HG02623 (cell line): Measurements from ENCODE around the gene ZNF680.
"Not testable (repeated sequence)": the region's sequence is repeated elsewhere in the genome, so short reads cannot be mapped to it uniquely, and the experiment has no call there.

Experiments
- ATAC-seq: cut with Tn5 transposase; IDR thresholded peaks from one replicate; pipeline ENCODE4 v1.9.1; 2021; ENCODE audit warnings: moderate library complexity; ENCODE audit not compliant: unreplicated experiment

The ZNF680 gene

DNA sequence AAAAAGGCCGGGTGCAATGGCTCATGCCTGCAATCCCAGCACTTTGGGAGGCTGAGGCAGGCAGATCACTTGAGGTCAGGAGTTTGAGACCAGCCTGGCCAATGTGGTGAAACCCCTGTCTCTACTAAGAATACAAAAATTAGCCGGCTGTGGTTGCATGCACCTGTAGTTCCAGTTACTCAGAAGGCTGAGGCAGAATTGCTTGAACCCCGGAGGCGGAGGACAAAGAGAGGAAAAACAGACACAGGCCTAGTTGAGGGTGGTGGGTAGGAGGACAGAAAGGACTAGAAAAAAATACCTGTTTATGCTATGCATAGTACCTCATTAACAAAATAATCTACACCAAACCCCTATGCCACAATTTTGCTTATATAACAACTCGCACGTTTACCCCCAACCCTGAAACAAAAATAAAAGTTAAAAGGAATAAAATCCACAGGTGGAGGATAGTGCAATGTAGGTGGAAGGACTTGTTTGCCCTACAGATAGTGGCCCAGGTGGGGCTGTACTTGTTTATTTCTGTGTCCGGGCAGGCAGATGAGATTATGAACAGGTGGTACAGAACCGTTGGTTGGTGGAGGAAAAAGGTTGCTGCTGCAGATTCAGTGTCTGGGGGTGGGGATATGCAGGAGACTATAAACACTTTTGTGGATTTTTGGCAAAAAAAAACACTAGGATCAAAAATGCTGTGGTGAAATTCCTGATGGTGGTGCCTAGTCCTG lies 5.1 kb downstream of the ZNF680 start:
- ATAC-seq = no peak

DNA sequence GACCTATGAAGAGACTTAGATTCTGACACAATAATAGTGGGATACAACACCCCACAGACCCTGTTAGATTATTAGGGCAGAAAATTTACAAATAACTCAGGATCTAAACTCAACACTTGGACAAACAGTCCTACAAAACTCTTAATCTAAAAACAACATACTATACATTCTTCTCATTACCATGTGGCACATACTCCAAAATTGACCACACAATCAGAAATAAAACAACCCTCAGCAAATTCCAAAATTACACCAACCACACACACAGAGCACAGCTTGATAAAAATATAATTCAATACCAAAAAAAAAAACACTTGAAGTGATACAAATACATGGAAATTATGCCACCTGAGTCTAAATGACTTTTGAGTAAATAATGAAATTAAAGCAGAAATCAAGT lies 7.8 kb downstream of the ZNF680 start:
- no peak for ATAC-seq

DNA sequence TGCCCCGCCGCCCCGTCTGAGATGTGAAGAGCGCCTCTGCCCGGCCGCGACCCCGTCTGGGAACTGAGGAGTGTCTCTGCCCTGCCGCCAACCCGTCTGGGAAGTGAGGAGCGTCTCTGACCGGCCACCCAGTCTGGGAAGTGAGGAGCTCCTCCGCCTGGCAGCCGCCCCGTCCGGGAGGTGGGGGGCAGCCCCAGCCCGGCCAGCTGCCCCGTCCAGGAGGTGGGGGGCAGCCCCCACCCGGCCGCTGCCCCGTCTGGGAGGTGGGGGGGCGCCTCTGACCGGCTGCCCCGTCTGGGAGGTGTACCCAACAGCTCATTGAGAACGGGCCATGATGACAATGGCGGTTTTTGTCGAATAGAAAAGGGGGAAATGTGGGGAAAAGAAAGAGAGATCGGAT lies 8.7 kb downstream of the ZNF680 start:
- not testable (repeated sequence) for ATAC-seq

DNA sequence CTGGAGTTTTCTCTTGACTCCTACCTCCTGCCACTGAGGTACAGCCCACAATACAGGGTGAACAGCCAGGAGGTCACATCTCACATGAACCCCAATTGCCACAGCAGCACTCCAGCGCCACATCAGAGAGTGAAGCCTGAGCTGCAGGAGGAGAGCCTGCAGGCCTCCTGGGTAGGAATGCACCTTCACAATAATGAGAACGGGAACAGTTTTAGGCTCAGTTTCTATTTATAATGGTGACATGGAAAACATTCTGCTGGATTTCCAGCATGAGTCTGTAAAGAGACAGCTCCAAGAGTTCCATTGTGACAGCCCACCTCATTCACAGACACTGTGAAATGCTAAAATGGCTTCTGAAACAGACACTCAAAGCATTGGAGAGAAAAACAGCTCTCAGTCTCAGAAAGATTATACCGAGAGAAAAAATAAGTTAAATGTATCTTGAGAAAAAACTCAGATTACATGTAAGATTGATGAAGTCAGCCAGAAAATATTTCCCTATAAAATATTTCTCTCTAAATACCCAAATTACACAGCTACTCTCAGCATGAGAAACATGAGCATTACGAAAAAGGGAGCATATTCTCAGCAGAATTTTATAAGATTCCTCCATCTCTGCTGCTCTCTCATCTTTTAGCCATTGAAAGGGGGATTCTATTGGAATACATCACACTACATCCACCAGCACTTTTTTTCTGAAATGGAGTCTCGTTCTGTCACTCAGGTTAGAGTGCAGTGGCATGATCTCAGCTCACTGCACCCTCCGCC lies 11.3 kb downstream of the ZNF680 start:
- no peak for ATAC-seq

DNA sequence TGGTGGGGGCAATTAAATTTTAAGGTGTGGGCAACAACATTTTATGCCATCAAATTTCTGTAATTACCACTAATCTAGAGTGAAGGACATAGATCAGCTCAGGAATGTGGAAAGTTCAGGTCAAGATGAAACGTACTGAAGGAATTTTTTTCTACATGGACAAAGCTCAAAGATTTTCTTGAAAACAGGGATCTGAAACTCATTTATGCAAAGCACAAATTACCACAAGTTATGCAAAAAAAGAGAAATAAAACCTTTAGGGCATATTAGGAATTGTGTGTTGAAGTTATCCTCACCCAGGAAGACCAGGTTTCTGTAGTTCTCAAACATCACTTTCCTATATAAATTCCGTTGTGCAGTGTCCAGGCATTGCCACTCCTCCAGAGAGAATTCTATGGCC lies 18.9 kb downstream of the ZNF680 start:
- ATAC-seq = no peak

DNA sequence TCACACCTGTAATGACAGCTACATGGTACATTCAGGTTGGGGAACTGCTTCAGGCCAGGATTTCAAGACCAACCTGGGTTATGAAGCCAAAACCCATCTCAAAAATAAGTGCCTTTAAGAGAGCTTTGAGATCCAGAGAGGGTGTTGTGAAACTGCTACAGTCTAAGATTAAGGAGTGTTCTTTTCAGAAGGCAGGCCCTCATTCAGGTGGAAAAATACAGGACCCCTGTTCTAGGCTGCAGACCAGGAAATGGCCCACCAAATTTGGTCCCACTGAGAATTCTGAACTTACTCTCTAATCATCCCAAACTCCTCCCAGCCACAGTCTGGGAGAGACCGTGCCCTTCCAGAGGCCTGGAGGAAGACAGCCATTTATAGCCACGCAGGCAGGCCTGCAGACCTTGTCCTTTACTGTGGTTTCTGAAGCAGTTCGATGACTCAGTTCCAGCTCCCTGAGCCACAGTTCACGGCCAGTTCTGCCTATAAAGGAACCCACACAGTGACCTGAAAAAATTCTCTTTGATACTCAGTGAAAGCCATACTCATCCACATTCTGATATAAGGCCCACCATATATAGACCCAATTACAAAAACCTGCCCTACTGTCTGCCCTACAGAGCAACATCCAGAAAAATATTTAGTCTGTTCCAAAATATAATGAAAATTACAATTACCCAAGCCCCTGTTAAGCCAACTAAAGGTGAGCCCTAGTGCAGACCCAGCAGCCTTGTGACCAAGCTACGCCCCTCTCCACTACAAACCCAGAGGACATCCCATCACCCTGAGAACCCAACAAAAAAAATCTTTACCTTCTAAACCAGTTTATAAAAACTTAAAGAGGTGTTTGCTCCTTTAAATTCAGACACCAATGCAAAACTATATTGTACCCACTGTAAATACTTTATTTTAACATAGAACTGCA lies 21.2 kb downstream of the ZNF680 start:
- no peak for ATAC-seq

DNA sequence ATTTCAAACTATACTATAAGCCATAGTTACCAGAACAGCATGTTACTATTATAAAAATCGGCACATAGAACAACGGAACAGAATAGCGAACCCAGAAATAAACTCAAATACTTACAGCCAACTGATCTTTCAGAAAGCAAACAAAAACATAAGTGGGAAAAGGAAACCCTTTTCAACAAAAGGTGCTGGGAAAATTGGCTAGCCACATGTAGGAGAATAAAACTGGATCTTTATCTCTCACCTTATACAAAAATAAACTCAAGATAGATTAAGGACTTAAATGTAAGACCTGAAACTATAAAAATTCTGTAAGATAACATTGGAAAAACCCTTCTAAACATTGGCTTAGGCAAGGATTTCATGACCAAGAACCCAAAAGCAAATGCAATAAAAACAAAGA lies 29.1 kb downstream of the ZNF680 start:
- no peak for ATAC-seq

DNA sequence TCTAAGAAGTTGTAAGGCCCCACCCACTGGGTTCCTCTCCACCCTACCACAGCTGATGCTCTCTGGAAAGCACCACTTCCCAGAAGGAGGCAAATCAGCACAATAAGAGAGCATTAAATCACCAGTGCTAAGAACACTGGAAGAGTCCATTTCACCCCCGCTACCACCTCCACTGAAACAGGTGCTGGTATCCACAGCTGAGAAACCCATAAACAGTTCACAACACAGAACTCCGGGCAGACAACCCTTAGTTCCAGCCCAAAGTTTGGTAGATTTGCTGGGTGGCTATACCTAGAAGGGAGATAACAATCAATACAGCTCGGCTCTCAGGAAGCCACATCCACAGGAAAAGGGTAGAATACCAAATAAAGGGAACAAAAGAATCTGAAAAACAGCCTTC lies 34.1 kb downstream of the ZNF680 start:
- ATAC-seq = no peak

DNA sequence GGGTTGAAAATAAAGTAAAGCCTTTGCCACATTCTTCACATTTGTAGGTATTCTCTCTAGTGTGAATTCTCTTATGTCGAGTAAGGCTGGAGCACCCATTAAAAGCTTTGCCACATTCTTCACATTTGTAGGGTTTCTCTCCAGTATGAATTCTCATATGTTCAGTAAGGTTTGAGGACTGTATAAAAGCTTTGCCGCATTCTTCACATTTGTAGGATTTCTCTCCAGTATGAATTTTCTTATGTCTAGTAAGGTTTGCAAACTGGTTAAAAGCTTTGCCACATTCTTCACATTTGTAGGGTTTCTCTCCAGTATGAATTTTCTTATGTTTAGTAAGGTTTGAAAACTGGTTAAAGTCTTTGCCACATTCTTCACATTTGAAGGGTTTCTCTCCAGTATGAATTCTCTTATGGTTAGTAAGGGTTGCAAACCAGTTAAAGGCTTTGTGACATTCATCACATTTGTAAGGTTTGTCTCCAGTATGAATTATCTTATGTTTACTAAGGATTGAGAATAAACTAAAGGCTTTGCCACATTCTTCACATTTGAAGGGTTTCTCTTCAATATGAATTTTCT lies 41.4 kb downstream of the ZNF680 start:
- no peak for ATAC-seq

DNA sequence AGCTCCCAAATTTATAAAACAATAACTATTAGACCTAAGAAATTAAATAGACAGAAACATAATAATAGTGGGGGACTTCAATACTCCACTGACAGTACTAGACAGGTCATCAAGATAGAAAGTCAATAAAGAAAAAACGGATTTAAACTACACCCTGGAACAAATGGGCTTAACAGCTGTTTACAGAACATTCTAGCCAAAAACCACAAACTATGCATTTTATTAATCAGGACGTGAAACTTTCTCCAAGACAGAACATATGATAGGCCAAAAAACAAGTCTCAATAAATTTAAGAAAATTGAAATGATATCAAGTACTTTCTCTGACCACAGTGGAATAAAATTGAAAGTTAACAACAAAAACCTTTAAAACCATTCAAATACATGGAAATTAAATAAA lies 46.4 kb downstream of the ZNF680 start:
- ATAC-seq = no peak

DNA sequence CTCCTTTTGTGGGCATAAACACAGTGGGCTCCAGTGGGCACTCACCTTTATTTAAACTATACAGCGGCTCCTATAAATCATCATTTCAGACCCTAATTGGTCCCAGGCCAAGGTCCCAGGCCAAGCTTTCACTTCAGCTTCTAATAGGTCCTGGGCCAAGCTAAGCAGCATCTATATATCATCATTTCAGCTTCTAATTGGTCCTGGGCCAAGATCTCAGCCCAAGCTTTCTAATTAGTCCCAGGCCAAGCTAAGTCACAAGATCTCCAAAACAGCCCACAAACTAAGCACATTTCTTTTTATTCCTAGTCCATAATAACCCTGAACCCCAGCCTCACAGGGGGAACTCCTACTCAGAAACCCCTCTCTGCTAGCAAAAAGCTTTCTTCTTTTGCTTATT lies 47.1 kb downstream of the ZNF680 start:
- ATAC-seq = no peak

DNA sequence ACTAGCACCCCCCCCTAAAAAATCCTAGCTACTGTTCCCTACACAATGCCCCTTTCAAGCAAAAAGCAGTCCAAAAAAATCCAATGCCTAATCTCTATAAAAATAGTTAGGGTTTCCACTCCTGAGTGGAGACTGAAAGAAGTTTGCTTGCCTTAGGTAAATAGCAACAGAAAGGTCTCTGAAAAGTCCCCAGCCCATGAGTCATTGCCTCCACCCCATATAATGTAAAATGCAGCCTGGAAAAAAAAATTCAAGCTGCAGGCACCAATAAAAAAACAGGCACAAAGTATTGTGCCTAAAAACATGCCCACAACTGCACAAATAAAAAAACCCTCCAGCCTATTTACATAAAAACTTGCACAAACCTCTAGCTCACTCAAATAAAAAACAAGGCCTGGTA lies 47.5 kb downstream of the ZNF680 start:
- no peak for ATAC-seq

DNA sequence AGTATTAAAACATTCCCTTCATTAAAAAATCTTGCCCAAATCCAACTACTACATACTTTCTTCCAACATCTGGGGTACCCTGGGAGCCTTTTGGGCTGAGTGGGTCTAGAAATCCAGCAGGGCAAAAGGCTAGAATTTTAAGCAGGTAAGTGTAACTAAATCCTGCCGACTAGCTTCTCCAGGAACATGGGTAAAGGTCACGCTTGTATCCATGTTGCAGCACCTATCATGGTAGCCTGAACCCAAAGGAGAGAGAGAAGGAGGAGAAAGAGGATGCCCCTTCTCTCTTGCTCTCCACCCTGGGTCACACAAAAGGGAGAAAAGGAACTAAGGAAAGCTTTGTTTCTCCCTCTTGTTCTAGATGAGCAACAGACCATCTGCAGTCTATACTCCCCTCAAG lies 53.3 kb downstream of the ZNF680 start:
- ATAC-seq = no peak

DNA sequence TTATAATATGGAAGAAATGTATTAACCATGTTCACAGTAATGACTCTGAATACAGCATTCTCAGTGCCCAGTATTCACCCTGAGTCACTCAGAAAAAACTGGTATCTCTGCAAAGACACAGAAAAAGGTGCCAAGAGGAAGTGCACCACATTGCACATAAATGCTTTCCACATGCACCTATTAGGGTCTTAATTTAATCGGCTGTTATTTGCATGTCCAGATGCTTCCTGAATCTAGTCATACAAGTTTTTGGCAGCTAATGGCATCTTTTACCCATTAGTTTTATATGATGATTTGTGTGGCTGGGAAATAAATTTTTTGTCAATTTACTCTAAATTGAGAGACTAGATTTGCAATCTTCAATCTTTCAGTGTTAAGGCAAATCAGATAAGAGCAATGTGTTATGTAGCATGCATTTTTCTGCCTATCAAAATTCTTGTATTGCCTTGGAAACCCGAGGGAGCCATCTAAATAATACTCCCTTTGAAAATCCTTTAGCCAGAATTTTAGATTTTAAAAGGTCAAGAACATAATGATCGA lies 58.2 kb downstream of the ZNF680 start:
- ATAC-seq = no peak

DNA sequence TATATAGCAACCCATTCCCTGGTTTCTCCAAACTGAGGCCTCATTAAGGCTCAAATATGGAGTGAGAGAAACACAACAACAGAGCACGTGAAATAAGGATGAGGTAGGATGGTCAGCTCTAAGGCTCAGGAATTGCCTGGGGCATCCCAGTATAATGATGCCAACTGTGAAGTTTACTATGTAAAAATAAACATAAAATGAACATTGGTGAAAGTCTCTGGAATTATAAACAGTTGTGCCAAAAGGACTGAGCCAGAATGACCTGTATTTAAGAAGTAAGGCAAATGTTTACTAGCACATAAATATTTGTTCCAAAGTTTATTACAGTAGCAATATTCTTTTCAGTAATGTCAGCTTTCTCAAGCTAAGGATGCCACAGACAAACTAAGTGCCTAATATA lies 64.6 kb downstream of the ZNF680 start:
- ATAC-seq = no peak

DNA sequence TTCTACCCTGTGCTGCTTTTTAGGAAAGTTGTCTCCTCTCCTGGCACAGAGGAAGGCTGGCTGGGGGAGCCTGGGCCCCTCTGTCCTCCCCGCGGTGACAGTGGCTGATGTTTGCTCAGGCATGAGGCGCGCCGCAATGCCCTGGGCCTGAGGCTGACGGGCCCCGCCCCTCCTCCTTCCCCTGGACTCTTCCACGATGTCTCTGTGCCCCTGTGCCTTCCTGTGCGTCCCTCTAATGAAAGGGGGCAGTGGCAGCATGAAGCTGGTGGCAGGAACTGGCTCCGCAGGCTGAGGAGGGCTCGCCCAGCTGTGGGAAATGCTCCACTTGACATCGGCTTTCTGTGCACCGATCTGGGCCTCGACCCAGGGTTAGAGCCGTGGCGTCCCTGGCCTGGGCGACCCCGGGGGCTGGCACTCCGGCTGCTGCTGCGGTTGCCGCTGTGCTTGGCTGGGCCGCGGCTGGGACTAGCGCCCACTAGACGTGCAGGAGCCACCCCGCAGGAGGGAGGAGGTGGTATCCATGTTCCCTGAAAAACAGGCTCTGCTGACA lies 67.9 kb downstream of the ZNF680 start:
- ATAC-seq = no peak

DNA sequence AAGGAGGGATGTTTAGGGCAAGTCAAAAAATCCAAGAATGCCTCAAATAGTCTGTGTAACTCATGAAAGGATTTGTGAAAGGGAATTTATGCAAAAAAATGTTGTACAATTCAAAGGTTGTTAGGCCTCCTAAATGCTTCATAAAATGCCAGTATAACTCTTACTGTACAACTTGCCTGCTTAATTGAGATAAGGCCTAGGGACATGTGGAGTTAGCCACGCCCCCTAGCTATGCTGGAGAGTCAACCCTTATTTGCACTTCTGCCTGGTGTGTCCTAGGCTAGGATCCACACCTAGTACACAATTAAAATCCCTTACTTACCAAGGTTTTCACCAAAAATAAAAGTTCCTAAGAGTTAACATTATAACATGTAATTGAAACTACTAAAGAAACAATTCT lies 77.2 kb downstream of the ZNF680 start:
- ATAC-seq = no peak
